ENCODE measurements around the gene ZNF407. TPM values are rescaled to one million over a fixed set of nuclear protein-coding genes. Genes with fewer than 3 reads are reported as not detected.

Gene ZNF407
- total and polyA plus RNA-seq, 9 donors = 5.3 to 22.3 (median 18.7) TPM

GRCh38 chr18:74632856-74633255 is 35.2 kb downstream of the ZNF407 start:
- Histone ChIP-seq H3K9me3 (no peaks in the 10 kb centered on the region), H3K4me1 (ENCODE audit: insufficient read depth) (peaks cover 1% of the 10 kb centered on the region), H3K27me3 (no peaks in the 10 kb centered on the region), H3K27ac (no peak overlapping the region), H3K4me3 (no peak overlapping the region), H3K36me3 (no peaks in the 10 kb centered on the region)
- intact Hi-C loops (cut with DNase I) = no loop called here
- no peak for TF ChIP-seq CTCF (IDR thresholded peaks at IDR 0.05)
- TF ChIP-seq EP300 (IDR thresholded peaks at IDR 0.05) = no peak
- no peak for TF ChIP-seq POLR2A (IDR thresholded peaks at IDR 0.05)
- 96 to 98% (median 98%) methylated on average over 4 of the region's 4 CpGs for WGBS, 3 donors
- DNase-seq = no peak

GRCh38 chr18:74633652-74634352 is 36.1 kb downstream of the ZNF407 start:
- TF ChIP-seq CTCF (IDR thresholded peaks at IDR 0.05) (no peak), POLR2A (IDR thresholded peaks at IDR 0.05) (no peak), EP300 (IDR thresholded peaks at IDR 0.05) (no peak)
- Histone ChIP-seq H3K4me3 (no peak overlapping the region), H3K4me1 (ENCODE audit: insufficient read depth) (peaks cover 1% of the 10 kb centered on the region), H3K27me3 (no peaks in the 10 kb centered on the region), H3K9me3 (no peaks in the 10 kb centered on the region), H3K36me3 (no peaks in the 10 kb centered on the region), H3K27ac (no peak overlapping the region)
- WGBS, 3 donors = 93 to 97% (median 96%) methylated on average over 13 of the region's 13 CpGs
- intact Hi-C loops (cut with DNase I) = no loop called here
- DNase-seq = no peak

- Histone ChIP-seq H3K9me3 (no peaks in the 10 kb centered on the region), H3K4me3 (no peak overlapping the region), H3K27me3 (no peaks in the 10 kb centered on the region), H3K4me1 (ENCODE audit: insufficient read depth) (peaks cover 1% of the 10 kb centered on the region), H3K27ac (no peak overlapping the region), H3K36me3 (no peaks in the 10 kb centered on the region)
- TF ChIP-seq EP300 (IDR thresholded peaks at IDR 0.05) = no peak
- no peak for TF ChIP-seq POLR2A (IDR thresholded peaks at IDR 0.05)
- no peak for TF ChIP-seq CTCF (IDR thresholded peaks at IDR 0.05)
- WGBS, 3 donors = 89 to 91% (median 91%) methylated on average over 15 of the region's 15 CpGs
- intact Hi-C loops (cut with DNase I) = no loop called here
- DNase-seq = no peak
Observed at GRCh38 chr18:74635224-74635975, 37.7 kb downstream of the ZNF407 start.

GRCh38 chr18:74637070-74637469 is 39.4 kb downstream of the ZNF407 start:
- Histone ChIP-seq H3K36me3 (no peaks in the 10 kb centered on the region), H3K9me3 (no peaks in the 10 kb centered on the region), H3K27me3 (no peaks in the 10 kb centered on the region), H3K27ac (no peak overlapping the region), H3K4me3 (no peak overlapping the region), H3K4me1 (ENCODE audit: insufficient read depth) (peaks cover 1% of the 10 kb centered on the region)
- 96 to 100% (median 99%) methylated on average over 1 of the region's 1 CpG for WGBS, 3 donors
- intact Hi-C loops (cut with DNase I) = no loop called here
- DNase-seq = no peak
- TF ChIP-seq EP300 (IDR thresholded peaks at IDR 0.05) (no peak), POLR2A (IDR thresholded peaks at IDR 0.05) (no peak), CTCF (IDR thresholded peaks at IDR 0.05) (no peak)
